ENCODE measurements around the gene TMC6.
"Not testable (repeated sequence)": the region's sequence is repeated elsewhere in the genome, so short reads cannot be mapped to it uniquely, and the experiment has no call there.

TMC6 gene

GRCh38 chr17:78101112-78101511, 27.4 kb downstream of the TMC6 start:
- Histone ChIP-seq H3K27ac (ENCODE audit: low read depth, low read length) (no peak overlapping the region), H3K4me3 (ENCODE audit: low read length) (no peak overlapping the region), H3K36me3 (ENCODE audit: control insufficient read depth, insufficient read depth, low read length) (peaks cover 21% of the 10 kb centered on the region), H3K4me1 (ENCODE audit: control insufficient read depth, insufficient read depth, low read length) (peaks cover 2% of the 10 kb centered on the region), H3K9ac (ENCODE audit: low read length) (no peak overlapping the region), H3K27me3 (ENCODE audit: control insufficient read depth, insufficient read depth, low read length) (no peaks in the 10 kb centered on the region)

DNA sequence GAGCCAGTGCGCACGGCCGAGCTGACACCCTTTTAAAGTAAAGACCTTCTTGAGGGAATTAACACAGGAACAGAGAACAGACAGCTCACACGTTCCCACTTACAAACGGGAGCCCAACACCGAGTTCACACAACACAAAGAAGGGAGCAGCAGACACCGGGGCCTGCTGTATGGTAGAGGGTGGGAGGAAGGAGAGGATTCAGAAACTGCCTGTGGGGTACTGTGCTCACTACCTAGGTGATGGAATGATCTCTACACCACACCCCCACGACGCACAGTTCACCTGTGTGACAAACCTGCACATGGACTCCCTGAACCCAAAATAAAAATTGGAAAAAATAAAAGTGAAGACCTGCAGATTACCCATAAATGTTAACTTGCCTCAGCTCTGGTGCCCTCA, 32.5 kb downstream of the TMC6 start:
- Histone ChIP-seq H3K27me3 (ENCODE audit: control insufficient read depth, insufficient read depth, low read length) (no peaks in the 10 kb centered on the region), H3K4me1 (ENCODE audit: control insufficient read depth, insufficient read depth, low read length) (no peaks in the 10 kb centered on the region), H3K36me3 (ENCODE audit: control insufficient read depth, insufficient read depth, low read length) (peaks cover 45% of the 10 kb centered on the region), H3K9ac (ENCODE audit: low read length) (no peak overlapping the region), H3K27ac (ENCODE audit: low read depth, low read length) (no peak overlapping the region), H3K4me3 (ENCODE audit: low read length) (no peak overlapping the region)

- H3K9ac ChIP-seq (ENCODE audit: low read length), result no peak overlapping the region
- peaks cover 50% of the 10 kb centered on the region for H3K36me3 ChIP-seq (ENCODE audit: control insufficient read depth, insufficient read depth, low read length)
- no peaks in the 10 kb centered on the region for H3K4me1 ChIP-seq (ENCODE audit: control insufficient read depth, insufficient read depth, low read length)
- H3K4me3 ChIP-seq (ENCODE audit: low read length), result no peak overlapping the region
- no peaks in the 10 kb centered on the region for H3K27me3 ChIP-seq (ENCODE audit: control insufficient read depth, insufficient read depth, low read length)
- H3K27ac ChIP-seq (ENCODE audit: low read depth, low read length), result no peak overlapping the region
These were observed 33.5 kb downstream of the TMC6 start for GRCh38 chr17:78095035-78095434.

DNA sequence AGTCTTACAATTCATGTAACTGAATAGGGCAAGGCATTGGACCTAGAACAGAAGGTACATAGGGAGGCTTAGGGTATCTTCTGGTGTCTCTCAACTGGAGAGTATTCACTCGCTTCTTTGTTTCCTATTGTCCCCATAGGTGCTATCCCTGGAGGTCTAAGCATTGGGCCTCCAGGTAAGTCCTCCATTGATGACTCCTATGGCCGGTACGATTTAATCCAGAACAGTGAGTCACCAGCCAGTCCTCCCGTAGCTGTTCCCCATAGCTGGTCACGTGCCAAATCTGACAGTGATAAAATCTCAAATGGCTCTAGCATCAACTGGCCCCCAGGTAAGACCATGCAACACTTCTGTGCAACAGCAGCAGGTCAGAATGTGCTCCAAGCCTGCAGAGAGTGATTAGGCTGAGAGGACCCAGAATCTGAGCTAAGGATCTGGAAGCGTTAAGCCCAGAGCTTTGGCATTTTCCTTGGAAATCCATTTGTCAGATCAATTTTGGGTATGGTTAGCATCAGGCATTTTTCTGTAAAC, 35.7 kb downstream of the TMC6 start:
- H3K27me3 ChIP-seq (ENCODE audit: control insufficient read depth, insufficient read depth, low read length), result no peaks in the 10 kb centered on the region
- no peak overlapping the region for H3K9ac ChIP-seq (ENCODE audit: low read length)
- no peaks in the 10 kb centered on the region for H3K4me1 ChIP-seq (ENCODE audit: control insufficient read depth, insufficient read depth, low read length)
- H3K36me3 ChIP-seq (ENCODE audit: control insufficient read depth, insufficient read depth, low read length), result peaks cover 42% of the 10 kb centered on the region
- no peak overlapping the region for H3K4me3 ChIP-seq (ENCODE audit: low read length)
- H3K27ac ChIP-seq (ENCODE audit: low read depth, low read length), result no peak overlapping the region

GRCh38 chr17:78089576-78090281, 38.8 kb downstream of the TMC6 start:
- no peak overlapping the region for H3K27ac ChIP-seq (ENCODE audit: low read depth, low read length)
- H3K9ac ChIP-seq (ENCODE audit: low read length), result no peak overlapping the region
- H3K27me3 ChIP-seq (ENCODE audit: control insufficient read depth, insufficient read depth, low read length), result no peaks in the 10 kb centered on the region
- H3K4me3 ChIP-seq (ENCODE audit: low read length), result no peak overlapping the region
- H3K36me3 ChIP-seq (ENCODE audit: control insufficient read depth, insufficient read depth, low read length), result peaks cover 37% of the 10 kb centered on the region
- H3K4me1 ChIP-seq (ENCODE audit: control insufficient read depth, insufficient read depth, low read length), result no peaks in the 10 kb centered on the region

GRCh38 chr17:78088529-78088928, 40.0 kb downstream of the TMC6 start:
- peaks cover 34% of the 10 kb centered on the region for H3K36me3 ChIP-seq (ENCODE audit: control insufficient read depth, insufficient read depth, low read length)

GRCh38 chr17:78086740-78087139, 41.8 kb downstream of the TMC6 start:
- H3K9ac ChIP-seq (ENCODE audit: low read length), result no peak overlapping the region
- H3K4me3 ChIP-seq (ENCODE audit: low read length), result no peak overlapping the region
- peaks cover 24% of the 10 kb centered on the region for H3K36me3 ChIP-seq (ENCODE audit: control insufficient read depth, insufficient read depth, low read length)
- H3K4me1 ChIP-seq (ENCODE audit: control insufficient read depth, insufficient read depth, low read length), result no peaks in the 10 kb centered on the region
- H3K27ac ChIP-seq (ENCODE audit: low read depth, low read length), result no peak overlapping the region
- H3K27me3 ChIP-seq (ENCODE audit: control insufficient read depth, insufficient read depth, low read length), result no peaks in the 10 kb centered on the region

More at GRCh38 chr17:78088529-78088928, 40.0 kb downstream of the TMC6 start:
- H3K4me3 ChIP-seq (ENCODE audit: low read length), result no peak overlapping the region
- no peak overlapping the region for H3K27ac ChIP-seq (ENCODE audit: low read depth, low read length)
- no peaks in the 10 kb centered on the region for H3K4me1 ChIP-seq (ENCODE audit: control insufficient read depth, insufficient read depth, low read length)
- no peak overlapping the region for H3K9ac ChIP-seq (ENCODE audit: low read length)
- H3K27me3 ChIP-seq (ENCODE audit: control insufficient read depth, insufficient read depth, low read length), result no peaks in the 10 kb centered on the region

GRCh38 chr17:78082988-78083387, 45.6 kb downstream of the TMC6 start:
- Histone ChIP-seq H3K4me3 (ENCODE audit: low read length) (no peak overlapping the region), H3K4me1 (ENCODE audit: control insufficient read depth, insufficient read depth, low read length) (no peaks in the 10 kb centered on the region), H3K9ac (ENCODE audit: low read length) (no peak overlapping the region), H3K27ac (ENCODE audit: low read depth, low read length) (no peak overlapping the region), H3K27me3 (ENCODE audit: control insufficient read depth, insufficient read depth, low read length) (no peaks in the 10 kb centered on the region), H3K36me3 (ENCODE audit: control insufficient read depth, insufficient read depth, low read length) (peaks cover 26% of the 10 kb centered on the region)

GRCh38 chr17:78082355-78082872, 46.1 kb downstream of the TMC6 start:
- not testable (repeated sequence) for H3K27me3 ChIP-seq (ENCODE audit: control insufficient read depth, insufficient read depth, low read length); H3K4me3 ChIP-seq (ENCODE audit: low read length)

GRCh38 chr17:78081551-78081950, 47.0 kb downstream of the TMC6 start:
- no peak overlapping the region for H3K27ac ChIP-seq (ENCODE audit: low read depth, low read length)
- H3K4me3 ChIP-seq (ENCODE audit: low read length), result no peak overlapping the region
- H3K27me3 ChIP-seq (ENCODE audit: control insufficient read depth, insufficient read depth, low read length), result no peaks in the 10 kb centered on the region
- H3K4me1 ChIP-seq (ENCODE audit: control insufficient read depth, insufficient read depth, low read length), result no peaks in the 10 kb centered on the region
- peaks cover 25% of the 10 kb centered on the region for H3K36me3 ChIP-seq (ENCODE audit: control insufficient read depth, insufficient read depth, low read length)
- no peak overlapping the region for H3K9ac ChIP-seq (ENCODE audit: low read length)

More at GRCh38 chr17:78082355-78082872, 46.1 kb downstream of the TMC6 start:
- H3K9ac ChIP-seq (ENCODE audit: low read length); H3K27ac ChIP-seq (ENCODE audit: low read depth, low read length); H3K4me1 ChIP-seq (ENCODE audit: control insufficient read depth, insufficient read depth, low read length): not testable (repeated sequence)
- peaks cover 27% of the 10 kb centered on the region for H3K36me3 ChIP-seq (ENCODE audit: control insufficient read depth, insufficient read depth, low read length)

GRCh38 chr17:78079253-78079652, 49.3 kb downstream of the TMC6 start:
- Histone ChIP-seq H3K27me3 (ENCODE audit: control insufficient read depth, insufficient read depth, low read length) (no peaks in the 10 kb centered on the region), H3K36me3 (ENCODE audit: control insufficient read depth, insufficient read depth, low read length) (peaks cover 32% of the 10 kb centered on the region), H3K4me3 (ENCODE audit: low read length) (no peak overlapping the region), H3K9ac (ENCODE audit: low read length) (no peak overlapping the region), H3K27ac (ENCODE audit: low read depth, low read length) (no peak overlapping the region), H3K4me1 (ENCODE audit: control insufficient read depth, insufficient read depth, low read length) (no peaks in the 10 kb centered on the region)

DNA sequence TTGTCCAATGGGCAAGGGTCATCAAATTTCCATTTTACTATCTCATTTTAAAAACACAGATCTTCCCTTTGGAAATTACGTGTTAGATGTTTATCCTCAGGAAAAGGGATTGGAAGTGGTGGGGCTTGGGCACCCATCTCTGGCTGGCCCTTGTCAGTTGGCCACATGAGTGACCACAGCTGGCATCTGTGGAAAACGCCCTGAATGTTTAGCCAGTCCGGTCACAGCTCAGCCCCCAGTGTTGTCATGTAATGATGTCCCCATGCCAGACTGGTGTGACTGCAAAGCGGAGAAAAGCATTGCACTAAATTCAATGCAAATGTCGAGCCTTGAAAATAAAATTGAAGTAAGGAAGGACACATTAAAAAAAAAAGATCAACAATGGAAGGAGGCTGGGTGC, 53.0 kb downstream of the TMC6 start:
- no peak overlapping the region for H3K9ac ChIP-seq (ENCODE audit: low read length)
- H3K27me3 ChIP-seq (ENCODE audit: control insufficient read depth, insufficient read depth, low read length), result no peaks in the 10 kb centered on the region
- peaks cover 42% of the 10 kb centered on the region for H3K36me3 ChIP-seq (ENCODE audit: control insufficient read depth, insufficient read depth, low read length)
- H3K27ac ChIP-seq (ENCODE audit: low read depth, low read length), result no peak overlapping the region
- no peaks in the 10 kb centered on the region for H3K4me1 ChIP-seq (ENCODE audit: control insufficient read depth, insufficient read depth, low read length)
- H3K4me3 ChIP-seq (ENCODE audit: low read length), result no peak overlapping the region

- Histone ChIP-seq H3K27me3 (ENCODE audit: control insufficient read depth, insufficient read depth, low read length) (no peaks in the 10 kb centered on the region), H3K36me3 (ENCODE audit: control insufficient read depth, insufficient read depth, low read length) (peaks cover 42% of the 10 kb centered on the region), H3K27ac (ENCODE audit: low read depth, low read length) (no peak overlapping the region), H3K4me1 (ENCODE audit: control insufficient read depth, insufficient read depth, low read length) (no peaks in the 10 kb centered on the region), H3K9ac (ENCODE audit: low read length) (no peak overlapping the region), H3K4me3 (ENCODE audit: low read length) (no peak overlapping the region)
These were observed 53.5 kb downstream of the TMC6 start for GRCh38 chr17:78075011-78075410.
